H1 (cell line): ENCODE results near the gene CACFD1. TPM values are rescaled to one million over a fixed set of nuclear protein-coding genes. Genes with fewer than 3 reads are reported as not detected.

Source experiments
- USF2 ChIP-seq: IDR thresholded peaks from 2 replicates; pipeline ENCODE4 v1.6.1; 2011; ENCODE audit warnings: low read length, improper control_type of control experiment
- polyA plus RNA-seq, 7 experiments: library from polyadenylated mRNA; depleted of rRNA in 3 of 7; stranded (reverse) in 5 of 7; unstranded in 2 of 7; fragments of >200 nt in 5 of 7; fragments of 200-250 nt in 2 of 7; gene quantifications; 1 replicate in 5 of 7; 2 replicates in 1 of 7; 4 replicates in 1 of 7; pipeline versions ENCODE4 v1.2.1 to v1.2.3, GENCODE V29; 2011 to 2013; ENCODE audit warnings: missing spikeins in 2 of 7, mixed read lengths in 2 of 7
- total RNA-seq: library from RNA; stranded (reverse); fragmentation: NEBNext Ultra II Directional; extraction: Animal tissue kit (Norgen Biotek cat#: 25700); gene quantifications from 2 replicates; pipeline ENCODE4 v1.2.1, GENCODE V29; 2021

Gene CACFD1
- total and polyA plus RNA-seq, 2 of the 8 experiments (the other 6 are each of a cell fraction or from before 2014, with no cell fraction given), result 13.4 to 15.5 TPM

- no peak for TF ChIP-seq USF2
These were observed 32.0 kb upstream of the CACFD1 start (continued) for GRCh38 chr9:133427658-133428348.
